DMS153 treated with DMSO at 0.1 percent for 48 hours (cell line): Measurements from ENCODE around the gene RNF166.

ENCODE experiments used
- DNase-seq: peaks from one replicate; lab custom pipeline; 2025; ENCODE audit not compliant: unreplicated experiment; lab: John Stamatoyannopoulos, UW

RNF166 gene

GRCh38 chr16:88711750-88712340, 5.6 kb upstream of the RNF166 start:
- DNase-seq, result no peak

DNA sequence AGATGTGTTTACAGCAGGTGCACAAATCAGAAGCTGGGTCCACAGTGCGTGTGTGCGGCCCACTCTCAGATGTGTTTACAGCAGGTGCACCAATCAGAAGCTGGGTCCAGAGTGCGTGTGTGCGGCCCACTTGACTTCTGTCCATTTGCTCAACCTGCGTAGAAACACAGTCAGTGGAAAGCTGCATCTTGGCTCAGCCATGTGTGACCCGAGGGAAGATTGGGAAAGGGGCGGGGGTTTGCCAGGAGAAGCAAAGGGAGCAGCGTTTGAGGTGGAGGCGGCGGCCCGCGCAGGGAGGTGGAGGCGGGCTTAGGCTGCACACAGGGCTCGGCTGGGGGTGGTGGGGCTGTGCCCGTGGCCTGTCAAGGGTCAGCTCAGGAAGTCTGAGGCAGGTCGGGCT, 4.3 kb upstream of the RNF166 start:
- no peak for DNase-seq

GRCh38 chr16:88706965-88707826, 988 bp upstream of the RNF166 start:
- DNase-seq, result no peak

DNA sequence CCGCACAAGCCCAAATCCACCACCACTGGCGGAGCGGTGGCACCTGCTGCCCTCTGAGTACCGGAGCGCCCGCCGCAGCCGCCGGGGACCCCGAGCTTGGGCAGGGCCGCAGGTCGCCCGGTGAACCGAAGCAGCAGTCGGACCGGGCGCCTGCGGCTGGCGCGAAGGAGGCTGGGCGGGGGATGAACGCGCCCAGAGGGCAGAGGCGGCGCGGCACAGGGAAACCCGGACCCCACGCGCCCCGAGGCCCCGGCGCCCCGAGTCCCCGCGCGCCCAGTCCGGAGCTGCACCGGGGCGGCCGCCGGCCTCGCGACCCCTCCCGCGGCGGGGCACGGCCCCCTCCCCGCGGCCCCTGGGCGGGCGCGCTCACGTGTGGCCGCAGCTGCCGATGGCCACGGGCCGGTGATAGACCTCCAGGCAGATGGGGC, 393 bp downstream of the RNF166 start:
- no peak for DNase-seq

GRCh38 chr16:88705076-88705684, 1.0 kb downstream of the RNF166 start:
- no peak for DNase-seq

DNA sequence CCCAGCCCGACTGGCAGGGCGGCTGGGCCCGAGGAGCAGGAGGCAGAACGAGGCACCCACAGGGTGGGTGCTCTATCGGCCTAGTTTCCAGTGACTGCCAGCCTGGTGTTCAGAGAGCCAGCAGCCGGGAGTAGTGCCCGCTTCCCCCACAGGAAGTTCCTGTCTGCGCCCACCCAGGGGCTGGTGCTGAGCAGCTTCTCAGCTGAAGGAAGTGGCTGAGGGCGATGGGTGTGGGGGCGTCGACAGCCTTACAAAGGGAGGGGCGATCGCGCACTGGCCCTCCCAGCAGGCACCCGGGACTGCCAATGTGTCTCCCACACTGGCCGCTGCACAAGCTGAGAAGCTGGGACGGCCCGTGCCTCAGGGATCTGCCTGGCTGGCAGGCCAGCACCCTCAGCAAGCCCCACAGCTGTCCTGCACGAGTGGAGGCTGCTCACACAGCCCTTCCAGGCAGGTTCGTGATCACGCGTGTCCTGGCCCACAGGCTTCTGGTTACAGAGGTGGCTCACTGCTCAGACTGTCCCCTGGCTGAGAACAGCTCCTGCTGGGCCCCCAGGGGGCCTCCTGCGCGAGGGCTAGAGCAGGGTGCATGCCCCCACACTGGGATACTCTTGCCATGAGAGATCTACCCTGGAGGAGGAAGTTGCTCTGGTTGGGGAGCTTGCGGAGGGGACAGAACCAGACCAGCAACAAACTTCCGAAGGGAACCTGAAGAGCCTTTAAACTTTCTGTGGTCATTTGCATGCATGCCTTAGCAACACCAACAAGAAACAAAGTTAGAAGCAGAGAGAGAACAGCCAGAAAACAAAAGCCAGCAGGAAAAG, 2.5 kb downstream of the RNF166 start:
- no peak for DNase-seq

DNA sequence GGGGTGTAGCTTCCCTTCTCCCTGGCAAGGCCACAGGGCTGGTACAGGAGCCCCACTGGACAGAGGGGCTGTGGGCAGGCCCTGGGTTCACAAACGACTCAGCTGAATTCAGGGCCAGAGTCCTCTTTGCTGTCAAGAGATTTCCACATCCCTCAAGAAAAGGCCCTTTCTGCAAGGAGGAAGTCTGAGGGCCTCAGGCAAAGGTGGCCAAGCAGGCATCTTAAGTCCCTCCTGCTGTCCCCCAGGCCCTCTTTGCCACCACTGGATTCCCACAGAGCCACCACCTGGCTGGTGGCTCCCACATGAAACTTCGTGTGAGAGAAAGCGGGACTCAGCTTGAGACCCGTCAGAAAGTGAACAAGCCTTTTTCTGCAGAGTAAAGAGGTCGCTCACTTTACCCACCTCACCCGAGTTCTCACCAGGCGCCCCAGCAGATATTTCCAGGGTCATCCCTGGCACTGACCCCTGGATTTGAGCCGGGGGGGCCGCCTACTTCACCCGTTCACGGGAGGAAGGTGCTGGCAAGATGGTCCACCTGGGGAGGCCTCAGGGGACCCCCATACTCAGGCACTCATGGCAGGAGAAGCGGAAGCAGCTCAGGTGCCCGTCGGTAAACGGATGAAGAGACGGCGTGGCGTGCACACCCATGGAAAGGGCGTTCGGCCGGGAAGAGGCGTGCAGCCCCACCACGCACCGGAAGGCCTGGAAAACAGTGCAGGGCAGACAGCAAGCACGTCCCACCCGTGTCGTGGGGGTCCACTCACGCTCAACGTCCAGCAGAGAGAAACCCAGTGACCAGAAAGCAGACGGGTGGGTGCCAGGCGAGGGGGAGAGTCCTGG, 3.6 kb downstream of the RNF166 start:
- DNase-seq, result no peak

DNA sequence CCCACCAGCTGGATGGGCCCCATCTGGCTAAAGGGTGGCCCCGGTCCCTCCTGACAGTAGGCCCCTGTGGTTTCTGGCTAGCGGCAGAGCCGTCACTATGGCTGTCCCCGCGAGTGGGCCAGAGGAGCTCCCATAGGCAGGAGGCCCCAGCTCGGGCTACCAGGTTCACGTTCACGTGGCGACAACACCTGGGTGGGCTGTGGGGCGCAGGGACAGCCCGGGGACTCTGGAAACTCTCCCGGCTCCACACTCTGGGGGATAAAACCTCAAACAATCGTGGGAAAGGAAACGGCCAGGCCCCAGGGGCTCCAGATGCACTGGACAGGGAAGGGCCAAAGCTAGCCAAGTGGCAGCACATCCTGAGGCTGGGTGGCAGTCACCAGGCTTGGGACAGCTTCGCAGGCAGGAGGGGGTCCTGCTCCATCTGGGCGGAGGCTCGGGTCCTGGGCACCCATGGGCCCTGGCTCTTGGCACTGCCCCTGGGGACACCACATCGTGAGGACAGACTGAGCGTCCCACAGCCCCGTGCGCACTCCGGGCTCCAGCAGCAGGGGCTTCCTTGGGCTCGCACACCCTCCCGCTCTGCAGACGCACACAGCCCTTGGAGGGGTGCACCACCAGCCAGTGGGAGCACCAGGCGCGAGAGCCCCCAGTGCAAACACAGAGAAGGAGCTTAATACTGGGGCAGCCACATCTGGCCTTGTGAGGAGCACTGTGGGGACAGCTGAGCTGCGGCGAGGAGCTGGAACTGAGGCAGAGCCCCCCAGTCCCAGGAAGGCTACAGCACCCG, 4.4 kb downstream of the RNF166 start:
- no peak for DNase-seq

- no peak for DNase-seq
Measured at GRCh38 chr16:88700636-88701482, 5.3 kb downstream of the RNF166 start.

DNA sequence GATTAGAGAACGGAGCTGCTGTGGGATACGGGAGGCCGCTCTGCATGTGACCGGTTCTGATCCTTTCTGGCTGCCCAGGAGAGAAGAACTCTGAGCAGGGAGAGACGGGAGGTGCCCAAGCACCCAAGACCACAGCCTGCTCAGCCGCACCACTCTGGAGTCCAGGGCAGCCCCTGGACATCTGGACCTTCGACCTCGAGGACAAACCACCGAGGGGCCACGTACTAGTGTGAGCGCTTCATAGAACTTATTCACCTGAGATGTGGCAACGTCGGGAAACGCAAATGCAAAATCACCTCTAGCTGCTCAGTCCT, 5.9 kb downstream of the RNF166 start:
- DNase-seq, result no peak

- no peak for DNase-seq
Measured at GRCh38 chr16:88699180-88699579, 7.0 kb downstream of the RNF166 start.

- DNase-seq, result no peak
Measured at GRCh38 chr16:88698646-88699045, 7.6 kb downstream of the RNF166 start.

- DNase-seq, result no peak
Measured at GRCh38 chr16:88697831-88698615, 8.2 kb downstream of the RNF166 start.

- no peak for DNase-seq
Measured at GRCh38 chr16:88697116-88697830, 8.9 kb downstream of the RNF166 start.

- no peak for DNase-seq
Measured at GRCh38 chr16:88696441-88696840, 9.8 kb downstream of the RNF166 start.

GRCh38 chr16:88695753-88696152, 10.5 kb downstream of the RNF166 start:
- DNase-seq, result no peak

- DNase-seq, result no peak
Measured at GRCh38 chr16:88695218-88695617, 11.0 kb downstream of the RNF166 start.
